Measurements from ENCODE around the gene BNC2. TPM values are rescaled to one million over a fixed set of nuclear protein-coding genes. Genes with fewer than 3 reads are reported as not detected.

The BNC2 gene
- total RNA-seq, 1 experiment from 2014 or later: 0.20 TPM

GRCh38 chr9:16704116-16705110 lies 166.1 kb downstream of the BNC2 start:
- no peaks in the 10 kb centered on the region for H3K9me3 ChIP-seq
- DNase-seq: no peak
- no peak for TF ChIP-seq CTCF (IDR thresholded peaks at IDR 0.05; ENCODE audit: insufficient read depth in 1 of 2, low read depth in 1 of 2, low read length in 1 of 2, severe bottlenecking in 1 of 2, unreplicated experiment in 1 of 2)
- BruUV-seq (replicated peaks): no TSS peak
- Mint-ChIP-seq H3K4me1 (ENCODE audit: low read depth, unreplicated experiment) (no peaks in the 10 kb centered on the region), H3K27ac (ENCODE audit: unreplicated experiment) (no peak overlapping the region), H3K9me3 (ENCODE audit: unreplicated experiment) (no peaks in the 10 kb centered on the region), H3K27me3 (ENCODE audit: insufficient read depth, unreplicated experiment) (peaks cover 7% of the 10 kb centered on the region), H3K4me3 (ENCODE audit: unreplicated experiment) (no peak overlapping the region), H3K36me3 (ENCODE audit: insufficient read depth, unreplicated experiment) (no peaks in the 10 kb centered on the region)
- intact Hi-C loops (cut with micrococcal nuclease; ENCODE audit: unreplicated experiment): no loop called here
- H3K4me1 ChIP-seq: no peaks in the 10 kb centered on the region
- no peaks in the 10 kb centered on the region for H3K27me3 ChIP-seq (replicated peaks; ENCODE audit: control insufficient read depth, insufficient read depth, low read length)
- no peak overlapping the region for H3K4me3 ChIP-seq (ENCODE audit: low read depth, low read length)
- no peaks in the 10 kb centered on the region for H3K36me3 ChIP-seq (ENCODE audit: control insufficient read depth, insufficient read depth, low read length)
- POLR2A ChIA-PET: no interaction called here
- CTCF ChIA-PET: no interaction called here

- intact Hi-C loops (cut with micrococcal nuclease; ENCODE audit: unreplicated experiment): no loop called here
- Mint-ChIP-seq H3K27me3 (ENCODE audit: insufficient read depth, unreplicated experiment) (peaks cover 3% of the 10 kb centered on the region), H3K4me3 (ENCODE audit: unreplicated experiment) (no peak overlapping the region), H3K9me3 (ENCODE audit: unreplicated experiment) (no peaks in the 10 kb centered on the region), H3K27ac (ENCODE audit: unreplicated experiment) (no peak overlapping the region), H3K36me3 (ENCODE audit: insufficient read depth, unreplicated experiment) (no peaks in the 10 kb centered on the region), H3K4me1 (ENCODE audit: low read depth, unreplicated experiment) (no peaks in the 10 kb centered on the region)
- no peaks in the 10 kb centered on the region for H3K27me3 ChIP-seq (replicated peaks; ENCODE audit: control insufficient read depth, insufficient read depth, low read length)
- BruUV-seq (replicated peaks): no TSS peak
- no peaks in the 10 kb centered on the region for H3K9me3 ChIP-seq
- no peak overlapping the region for H3K4me3 ChIP-seq (ENCODE audit: low read depth, low read length)
- no peak for DNase-seq
- TF ChIP-seq CTCF (IDR thresholded peaks at IDR 0.05; ENCODE audit: insufficient read depth in 1 of 2, low read depth in 1 of 2, low read length in 1 of 2, severe bottlenecking in 1 of 2, unreplicated experiment in 1 of 2): no peak
- CTCF ChIA-PET: no interaction called here
- no peaks in the 10 kb centered on the region for H3K36me3 ChIP-seq (ENCODE audit: control insufficient read depth, insufficient read depth, low read length)
- no peaks in the 10 kb centered on the region for H3K4me1 ChIP-seq
- POLR2A ChIA-PET: no interaction called here
Measured at GRCh38 chr9:16701347-16701746, 169.1 kb downstream of the BNC2 start.

GRCh38 chr9:16693616-16694015 lies 176.9 kb downstream of the BNC2 start:
- Histone ChIP-seq H3K27me3 (replicated peaks; ENCODE audit: control insufficient read depth, insufficient read depth, low read length) (no peaks in the 10 kb centered on the region), H3K4me1 (no peaks in the 10 kb centered on the region), H3K4me3 (ENCODE audit: low read depth, low read length) (no peak overlapping the region), H3K9me3 (no peaks in the 10 kb centered on the region), H3K36me3 (ENCODE audit: control insufficient read depth, insufficient read depth, low read length) (no peaks in the 10 kb centered on the region)
- no peak for DNase-seq
- no peak overlapping the region for H3K4me3 Mint-ChIP-seq (ENCODE audit: unreplicated experiment)
- no peak overlapping the region for H3K27ac Mint-ChIP-seq (ENCODE audit: unreplicated experiment)
- ChIA-PET CTCF (no interaction called here), POLR2A (no interaction called here)
- intact Hi-C loops (cut with micrococcal nuclease; ENCODE audit: unreplicated experiment): no loop called here
- no peaks in the 10 kb centered on the region for H3K9me3 Mint-ChIP-seq (ENCODE audit: unreplicated experiment)
- no peaks in the 10 kb centered on the region for H3K36me3 Mint-ChIP-seq (ENCODE audit: insufficient read depth, unreplicated experiment)
- no peaks in the 10 kb centered on the region for H3K4me1 Mint-ChIP-seq (ENCODE audit: low read depth, unreplicated experiment)
- no peaks in the 10 kb centered on the region for H3K27me3 Mint-ChIP-seq (ENCODE audit: insufficient read depth, unreplicated experiment)
- TF ChIP-seq CTCF (IDR thresholded peaks at IDR 0.05; ENCODE audit: insufficient read depth in 1 of 2, low read depth in 1 of 2, low read length in 1 of 2, severe bottlenecking in 1 of 2, unreplicated experiment in 1 of 2): no peak
- no TSS peak for BruUV-seq (replicated peaks)

Data from Caco-2 (cell line).